ENCODE results near the gene UNC80. TPM values are rescaled to one million over a fixed set of nuclear protein-coding genes. Genes with fewer than 3 reads are reported as not detected.

The UNC80 gene
- total and polyA plus RNA-seq, 2 of the 4 experiments (the other 2 are of a cell fraction): not detected

GRCh38 chr2:209806318-209806717 is 34.7 kb downstream of the UNC80 start:
- no peak overlapping the region for H3K4me2 ChIP-seq (ENCODE audit: low read depth, low read length)
- H4K8ac ChIP-seq (ENCODE audit: low read depth in 2 of 2, low read length in 2 of 2): no peak overlapping the region
- H3K4me3 ChIP-seq (ENCODE audit: insufficient read depth, low read depth, low read length): no peak overlapping the region
- no peak overlapping the region for H3K4ac ChIP-seq (ENCODE audit: low read depth, low read length)
- no peaks in the 10 kb centered on the region for H3K4me1 ChIP-seq (ENCODE audit: control insufficient read depth, insufficient read depth, low read length)
- no peak overlapping the region for H4K91ac ChIP-seq (ENCODE audit: insufficient read depth, low read depth, low read length)
- dilution Hi-C loops (cut with HindIII; ENCODE audit: low sequenced_read_pairs, unreplicated experiment): no loop called here
- H3K9me3 ChIP-seq (ENCODE audit: control insufficient read depth, insufficient read depth, low read length): peaks cover 14% of the 10 kb centered on the region
- no peak overlapping the region for H4K5ac ChIP-seq (ENCODE audit: low read depth, low read length)
- H2AK5ac ChIP-seq (ENCODE audit: low read depth, low read length): no peak overlapping the region
- intact Hi-C loops (cut with micrococcal nuclease): no loop called here
- no peak overlapping the region for H3K56ac ChIP-seq (ENCODE audit: extremely low read depth, insufficient read depth, low read length)
- no peaks in the 10 kb centered on the region for H4K20me1 ChIP-seq (ENCODE audit: insufficient read depth, low read length)
- no peaks in the 10 kb centered on the region for H3K9me1 ChIP-seq (ENCODE audit: insufficient read depth, low read length)
- no peak overlapping the region for H2AFZ ChIP-seq (replicated peaks; ENCODE audit: low read length, poor library complexity)
- ChIA-PET POLR2A (ENCODE audit: unreplicated experiment) (no interaction called here), CTCF (no interaction called here)
- H3K23ac ChIP-seq (ENCODE audit: low read depth, low read length): no peak overlapping the region
- WGBS, 2 experiments (ENCODE audit: extremely low coverage in 2 of 2, insufficient read length in 1 of 2): no CpG with 5 or more reads among the region's 3 CpGs
- ATAC-seq (ENCODE audit: low read depth) (no peak), DNase-seq (no peak)
- no peak overlapping the region for H3K14ac ChIP-seq (replicated peaks; ENCODE audit: low read depth, low read length)
- H3K18ac ChIP-seq (ENCODE audit: low read depth, low read length): no peak overlapping the region
- no peak overlapping the region for H2BK5ac ChIP-seq (ENCODE audit: low read depth, low read length, poor library complexity, severe bottlenecking)
- no peaks in the 10 kb centered on the region for H3K27me3 ChIP-seq (ENCODE audit: control insufficient read depth, insufficient read depth, low read length)
- H3K9ac ChIP-seq (ENCODE audit: low read depth, low read length): no peak overlapping the region
- no peak overlapping the region for H2AK9ac ChIP-seq (replicated peaks; ENCODE audit: low read depth, low read length, poor library complexity)
- H3K27ac ChIP-seq (ENCODE audit: insufficient read depth, low read length): no peak overlapping the region
- H2BK20ac ChIP-seq (ENCODE audit: low read depth, low read length): no peak overlapping the region
- H2BK120ac ChIP-seq (ENCODE audit: low read depth, low read length): no peak overlapping the region
- H3K79me1 ChIP-seq (ENCODE audit: low read depth in 1 of 2, low read length in 2 of 2): no peaks in the 10 kb centered on the region
- H3K36me3 ChIP-seq (ENCODE audit: control insufficient read depth, insufficient read depth, low read length): no peaks in the 10 kb centered on the region
- no peak overlapping the region for H2BK15ac ChIP-seq (ENCODE audit: low read depth, low read length)
- no peak for TF ChIP-seq SMC3 (IDR thresholded peaks at IDR 0.05; ENCODE audit: low read depth, low read length)
- no peak for TF ChIP-seq NFE2L2 (IDR thresholded peaks at IDR 0.05; ENCODE audit: low read depth, low read length)
- TF ChIP-seq CHD1 (IDR thresholded peaks at IDR 0.05; ENCODE audit: low read depth, low read length): no peak
- no peak for TF ChIP-seq MAFK (IDR thresholded peaks at IDR 0.05; ENCODE audit: low read depth, low read length)
- TF ChIP-seq RAD21 (IDR thresholded peaks at IDR 0.05; ENCODE audit: low read length): no peak
- no peak for TF ChIP-seq CEBPB (IDR thresholded peaks at IDR 0.05; ENCODE audit: low read depth, low read length)
- no peak for TF ChIP-seq MXI1 (IDR thresholded peaks at IDR 0.05; ENCODE audit: borderline replicate concordance, low read depth, low read length)
- TF ChIP-seq RCOR1 (IDR thresholded peaks at IDR 0.05; ENCODE audit: insufficient replicate concordance, low read length): no peak
- no peak for TF ChIP-seq FOS (IDR thresholded peaks at IDR 0.05; ENCODE audit: low read depth, low read length)
- no peak for TF ChIP-seq BHLHE40 (IDR thresholded peaks at IDR 0.05; ENCODE audit: low read depth, low read length)
- TF ChIP-seq POLR2A (IDR thresholded peaks at IDR 0.05; ENCODE audit: low read depth, low read length): no peak
- TF ChIP-seq RFX5 (IDR thresholded peaks at IDR 0.05; ENCODE audit: low read depth, low read length): no peak
- TF ChIP-seq, protein P1, sequence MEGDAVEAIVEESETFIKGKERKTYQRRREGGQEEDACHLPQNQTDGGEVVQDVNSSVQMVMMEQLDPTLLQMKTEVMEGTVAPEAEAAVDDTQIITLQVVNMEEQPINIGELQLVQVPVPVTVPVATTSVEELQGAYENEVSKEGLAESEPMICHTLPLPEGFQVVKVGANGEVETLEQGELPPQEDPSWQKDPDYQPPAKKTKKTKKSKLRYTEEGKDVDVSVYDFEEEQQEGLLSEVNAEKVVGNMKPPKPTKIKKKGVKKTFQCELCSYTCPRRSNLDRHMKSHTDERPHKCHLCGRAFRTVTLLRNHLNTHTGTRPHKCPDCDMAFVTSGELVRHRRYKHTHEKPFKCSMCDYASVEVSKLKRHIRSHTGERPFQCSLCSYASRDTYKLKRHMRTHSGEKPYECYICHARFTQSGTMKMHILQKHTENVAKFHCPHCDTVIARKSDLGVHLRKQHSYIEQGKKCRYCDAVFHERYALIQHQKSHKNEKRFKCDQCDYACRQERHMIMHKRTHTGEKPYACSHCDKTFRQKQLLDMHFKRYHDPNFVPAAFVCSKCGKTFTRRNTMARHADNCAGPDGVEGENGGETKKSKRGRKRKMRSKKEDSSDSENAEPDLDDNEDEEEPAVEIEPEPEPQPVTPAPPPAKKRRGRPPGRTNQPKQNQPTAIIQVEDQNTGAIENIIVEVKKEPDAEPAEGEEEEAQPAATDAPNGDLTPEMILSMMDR (conservative IDR thresholded peaks at IDR 0.05; ENCODE audit: low read depth, low read length): no peak
- TF ChIP-seq MAZ (IDR thresholded peaks at IDR 0.05; ENCODE audit: borderline replicate concordance, low read depth, low read length): no peak
- TF ChIP-seq USF2 (IDR thresholded peaks at IDR 0.05; ENCODE audit: low read depth, low read length): no peak
- TF ChIP-seq, protein P2, sequence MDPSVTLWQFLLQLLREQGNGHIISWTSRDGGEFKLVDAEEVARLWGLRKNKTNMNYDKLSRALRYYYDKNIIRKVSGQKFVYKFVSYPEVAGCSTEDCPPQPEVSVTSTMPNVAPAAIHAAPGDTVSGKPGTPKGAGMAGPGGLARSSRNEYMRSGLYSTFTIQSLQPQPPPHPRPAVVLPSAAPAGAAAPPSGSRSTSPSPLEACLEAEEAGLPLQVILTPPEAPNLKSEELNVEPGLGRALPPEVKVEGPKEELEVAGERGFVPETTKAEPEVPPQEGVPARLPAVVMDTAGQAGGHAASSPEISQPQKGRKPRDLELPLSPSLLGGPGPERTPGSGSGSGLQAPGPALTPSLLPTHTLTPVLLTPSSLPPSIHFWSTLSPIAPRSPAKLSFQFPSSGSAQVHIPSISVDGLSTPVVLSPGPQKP (IDR thresholded peaks at IDR 0.05; ENCODE audit: borderline replicate concordance, low read depth, low read length): no peak
- in situ Hi-C loops (cut with MboI; ENCODE audit: low sequenced_read_pairs): no loop called here
- no TSS peak for BruUV-seq (replicated peaks)

All from IMR-90 (cell line).